Measurements from ENCODE around the gene APOBR. TPM values are rescaled to one million over a fixed set of nuclear protein-coding genes. Genes with fewer than 3 reads are reported as not detected.
"Not testable (repeated sequence)": the region's sequence is repeated elsewhere in the genome, so short reads cannot be mapped to it uniquely, and the experiment has no call there.

The APOBR gene
- total RNA-seq, 1 donor from 2014 or later = 2.5 TPM

DNA sequence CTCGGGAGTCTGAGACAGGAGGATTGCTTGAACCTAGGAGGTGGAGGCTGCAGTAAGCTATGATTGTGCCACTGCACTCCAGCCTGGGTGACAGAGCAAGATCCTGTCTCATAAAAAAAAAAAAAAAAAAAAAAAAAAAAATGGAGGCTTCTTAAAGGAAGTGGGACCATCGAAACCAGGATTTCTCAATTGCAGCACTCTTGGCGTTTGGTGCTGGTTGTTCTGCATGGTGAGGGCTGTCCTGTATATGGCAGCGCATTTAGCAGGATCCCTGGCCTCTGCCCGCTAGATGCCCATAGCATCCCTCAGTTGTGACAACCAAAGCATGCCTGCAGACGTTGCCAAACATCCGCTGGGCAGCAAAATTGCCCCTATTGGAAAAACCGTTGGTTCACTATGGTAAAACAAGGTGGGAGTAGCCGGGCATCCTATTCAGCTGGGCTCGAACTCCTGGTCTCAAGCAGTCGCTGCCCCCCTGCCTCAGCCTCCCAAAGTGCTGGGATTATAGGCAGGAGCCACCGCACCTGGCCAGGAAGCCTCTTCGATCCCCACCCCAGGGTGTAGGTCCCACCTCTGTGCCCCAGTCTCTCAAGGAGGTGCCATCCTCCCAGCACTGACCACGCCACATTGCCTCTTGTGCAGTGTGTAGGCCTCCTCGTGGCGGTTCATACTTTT is 15.8 kb upstream of the APOBR start:
- Histone ChIP-seq H3K36me3 (peaks cover 0 to 59% of the 10 kb centered on the region in 2 donors), H3K9me3 (no peaks in the 10 kb centered on the region), H3K27ac (no peak overlapping the region), H3K27me3 (no peaks in the 10 kb centered on the region), H3K4me1 (no peaks in the 10 kb centered on the region), H3K4me3 (no peak overlapping the region)
- intact Hi-C loops (cut with DNase I) = no loop called here
- DNase-seq (ENCODE audit: extremely low spot score in 2 of 2) = no peak
- TF ChIP-seq, protein P1, sequence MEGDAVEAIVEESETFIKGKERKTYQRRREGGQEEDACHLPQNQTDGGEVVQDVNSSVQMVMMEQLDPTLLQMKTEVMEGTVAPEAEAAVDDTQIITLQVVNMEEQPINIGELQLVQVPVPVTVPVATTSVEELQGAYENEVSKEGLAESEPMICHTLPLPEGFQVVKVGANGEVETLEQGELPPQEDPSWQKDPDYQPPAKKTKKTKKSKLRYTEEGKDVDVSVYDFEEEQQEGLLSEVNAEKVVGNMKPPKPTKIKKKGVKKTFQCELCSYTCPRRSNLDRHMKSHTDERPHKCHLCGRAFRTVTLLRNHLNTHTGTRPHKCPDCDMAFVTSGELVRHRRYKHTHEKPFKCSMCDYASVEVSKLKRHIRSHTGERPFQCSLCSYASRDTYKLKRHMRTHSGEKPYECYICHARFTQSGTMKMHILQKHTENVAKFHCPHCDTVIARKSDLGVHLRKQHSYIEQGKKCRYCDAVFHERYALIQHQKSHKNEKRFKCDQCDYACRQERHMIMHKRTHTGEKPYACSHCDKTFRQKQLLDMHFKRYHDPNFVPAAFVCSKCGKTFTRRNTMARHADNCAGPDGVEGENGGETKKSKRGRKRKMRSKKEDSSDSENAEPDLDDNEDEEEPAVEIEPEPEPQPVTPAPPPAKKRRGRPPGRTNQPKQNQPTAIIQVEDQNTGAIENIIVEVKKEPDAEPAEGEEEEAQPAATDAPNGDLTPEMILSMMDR (IDR thresholded peaks at IDR 0.05) = no peak
- TF ChIP-seq POLR2AphosphoS5 (IDR thresholded peaks at IDR 0.05; ENCODE audit: insufficient read depth in 1 of 2, low read depth in 1 of 2) (no peak), POLR2A (IDR thresholded peaks at IDR 0.05) (no peak)

DNA sequence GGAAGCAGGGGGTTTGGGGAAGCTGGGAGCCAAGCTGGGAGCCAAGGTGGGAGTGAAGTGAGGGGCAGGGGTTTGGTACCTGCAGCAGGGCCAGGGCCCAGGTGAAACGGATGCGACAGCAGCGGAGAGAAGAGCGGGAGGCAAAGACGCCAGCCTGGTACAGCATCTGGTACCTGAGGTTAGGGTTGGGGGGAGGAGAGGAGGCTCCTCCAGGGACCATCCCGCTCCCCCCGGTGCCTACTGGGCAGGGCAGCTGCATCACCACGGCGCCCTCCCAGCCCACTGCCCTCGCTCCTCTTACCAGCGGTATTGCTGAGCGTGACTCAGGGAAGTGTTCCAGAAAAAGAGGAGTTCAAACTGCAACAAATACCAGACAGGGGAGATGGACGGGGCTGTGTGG is 12.4 kb upstream of the APOBR start:
- Histone ChIP-seq H3K4me3 (no peak overlapping the region), H3K9me3 (no peaks in the 10 kb centered on the region), H3K27me3 (no peaks in the 10 kb centered on the region), H3K27ac (no peak overlapping the region), H3K36me3 (peaks cover 0 to 58% of the 10 kb centered on the region in 2 donors), H3K4me1 (no peaks in the 10 kb centered on the region)
- intact Hi-C loops (cut with DNase I) = no loop called here
- DNase-seq (ENCODE audit: extremely low spot score in 2 of 2) = no peak
- TF ChIP-seq POLR2AphosphoS5 (IDR thresholded peaks at IDR 0.05; ENCODE audit: insufficient read depth in 1 of 2, low read depth in 1 of 2) = no peak
- TF ChIP-seq, protein P1 (IDR thresholded peaks at IDR 0.05) = no peak
- TF ChIP-seq POLR2A (IDR thresholded peaks at IDR 0.05) = no peak

DNA sequence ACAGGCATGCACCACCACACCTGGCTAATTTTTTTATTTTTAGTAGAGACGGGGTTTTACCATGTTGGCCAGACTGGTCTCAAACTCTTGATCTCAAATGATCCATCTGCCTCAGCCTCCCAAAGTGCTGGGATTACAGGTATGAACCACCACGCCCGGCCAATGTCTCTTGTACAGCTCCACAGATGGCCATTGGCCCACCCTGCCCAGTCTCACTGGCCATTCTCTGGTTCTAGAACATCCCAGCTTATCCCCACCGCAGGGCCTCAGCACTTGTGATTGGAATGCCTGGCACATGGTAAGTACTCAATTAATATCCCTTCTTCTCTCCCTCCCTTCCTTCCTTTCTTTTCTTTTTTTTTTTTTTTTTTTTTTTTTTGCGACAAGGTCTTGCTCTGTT is 11.1 kb upstream of the APOBR start:
- H3K27me3 ChIP-seq; H3K9me3 ChIP-seq; H3K4me1 ChIP-seq; H3K4me3 ChIP-seq; DNase-seq (ENCODE audit: extremely low spot score in 2 of 2); H3K27ac ChIP-seq; intact Hi-C loops (cut with DNase I): not testable (repeated sequence)
- peaks cover 0 to 58% of the 10 kb centered on the region in 2 donors for H3K36me3 ChIP-seq

DNA sequence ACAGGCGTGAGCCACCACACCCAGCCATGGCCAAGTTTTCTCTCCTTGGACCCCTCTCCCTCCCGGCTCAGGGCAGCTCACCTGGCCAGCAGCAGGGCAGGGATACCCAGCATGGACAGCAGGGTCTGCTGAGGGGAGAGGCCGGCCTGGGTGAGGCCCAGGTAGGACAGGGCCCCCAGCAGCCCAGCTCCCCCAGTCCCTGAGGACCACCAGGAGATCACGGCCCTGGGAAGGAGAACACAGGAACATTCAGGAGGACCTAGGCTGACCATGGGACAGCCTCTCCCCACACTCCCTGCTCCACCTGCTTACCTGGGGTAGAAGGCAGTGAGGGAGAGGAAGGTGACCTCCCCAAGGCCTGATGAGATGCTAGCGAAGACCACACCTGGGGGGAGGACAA is 8.2 kb upstream of the APOBR start:
- Histone ChIP-seq H3K4me3 (no peak overlapping the region), H3K27me3 (no peaks in the 10 kb centered on the region), H3K27ac (no peak overlapping the region), H3K4me1 (peaks cover 21% of the 10 kb centered on the region), H3K36me3 (peaks cover 0 to 58% of the 10 kb centered on the region in 2 donors), H3K9me3 (no peaks in the 10 kb centered on the region)
- intact Hi-C loops (cut with DNase I) = no loop called here
- TF ChIP-seq POLR2A (IDR thresholded peaks at IDR 0.05) (no peak), POLR2AphosphoS5 (IDR thresholded peaks at IDR 0.05; ENCODE audit: insufficient read depth in 1 of 2, low read depth in 1 of 2) (no peak)
- TF ChIP-seq, protein P1 (IDR thresholded peaks at IDR 0.05) = no peak
- no peak for DNase-seq (ENCODE audit: extremely low spot score in 2 of 2)

DNA sequence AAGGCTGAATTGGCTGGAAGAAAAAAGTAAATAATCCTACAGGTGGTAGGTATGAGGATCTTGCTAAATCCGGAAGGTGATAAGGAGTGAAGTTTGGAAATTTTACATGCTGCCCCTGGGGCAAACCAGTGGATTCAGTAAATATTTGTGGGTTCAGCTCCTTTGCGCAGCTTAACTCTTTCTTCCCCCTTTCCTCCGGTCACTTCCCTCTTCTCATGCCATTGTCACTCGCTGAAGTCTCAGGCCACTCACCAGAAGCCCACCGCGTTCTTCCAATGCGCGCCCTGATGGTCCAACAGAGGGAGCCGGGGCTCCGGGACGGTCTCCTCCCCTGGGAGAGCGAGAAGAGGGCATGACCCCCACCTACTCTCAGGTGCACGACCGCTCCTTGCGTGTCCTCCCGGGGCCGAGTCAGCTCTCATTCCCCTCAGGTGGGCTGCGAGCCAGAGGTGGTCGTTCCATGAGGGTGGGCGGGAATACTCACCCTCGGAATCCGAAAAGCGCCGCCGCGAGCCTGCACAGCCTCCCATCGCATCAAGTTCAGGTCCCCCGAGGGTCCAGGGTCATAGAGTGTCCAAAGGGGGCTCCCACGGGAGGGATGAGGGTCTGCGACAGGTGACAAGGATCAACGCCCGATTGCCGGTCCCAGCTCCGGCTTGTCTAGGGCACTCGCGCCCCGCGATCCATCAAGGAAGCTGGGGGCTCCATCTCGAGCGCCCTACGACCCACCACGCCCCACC is 3.0 kb upstream of the APOBR start:
- Histone ChIP-seq H3K27me3 (no peaks in the 10 kb centered on the region), H3K4me1 (peaks cover 22% of the 10 kb centered on the region), H3K4me3 (peak overlapping the region; percentile 85 to 95), H3K27ac (peak overlapping the region; percentile 80), H3K9me3 (no peaks in the 10 kb centered on the region), H3K36me3 (peaks cover 0 to 26% of the 10 kb centered on the region in 2 donors)
- intact Hi-C loops (cut with DNase I) = loop anchor here (5.0 kb wide), 2 partner anchors 46 to 61 kb away; partner anchors contain the start of genes NUPR1 and SGF29
- DNase-seq (ENCODE audit: extremely low spot score in 2 of 2) = peak in 1 of 2 donors; percentile 91
- TF ChIP-seq, protein P1 (IDR thresholded peaks at IDR 0.05) = no peak
- TF ChIP-seq POLR2AphosphoS5 (IDR thresholded peaks at IDR 0.05; ENCODE audit: insufficient read depth in 1 of 2, low read depth in 1 of 2) (no peak), POLR2A (IDR thresholded peaks at IDR 0.05) (no peak)

All from vagina (tissue), 2 donors.